Activated B cell treated with CpG ODN at 0.5 μM for 24 hours (primary cell): ENCODE results near the gene AGTR1. TPM values are rescaled to one million over a fixed set of nuclear protein-coding genes. Genes with fewer than 3 reads are reported as not detected.

Source experiments
- ATAC-seq: fragments of 200-7000 bp; cut with Tn5 transposase; one replicate; pipeline ENCODE4 v1.10.0; 2021; ENCODE audit warnings: low read depth, mild to moderate bottlenecking, moderate library complexity
- CTCF ChIA-PET: fragments of 350-600 bp; sonication (Branson Sonifier 250); formaldehyde crosslinking; loops from one replicate; lab custom pipeline; 2021; ENCODE audit warnings: antibody characterized with exemption; lab: Charles Lee
- POLR2A ChIA-PET: fragments of 350-600 bp; sonication (Branson Sonifier 250); formaldehyde crosslinking; loops from one replicate; lab custom pipeline; 2021; ENCODE audit warnings: antibody characterized with exemption; lab: Charles Lee
- DNase-seq: peaks from one replicate; pipeline ENCODE4 v3.0.0; 2022
- H3K27ac Mint-ChIP-seq: one replicate; pipeline ENCODE4 v1.8.0; 2020; ENCODE audit warnings: mixed read lengths
- H3K27me3 Mint-ChIP-seq: one replicate; pipeline ENCODE4 v1.8.0; 2021; ENCODE audit warnings: mixed read lengths
- H3K36me3 Mint-ChIP-seq: one replicate; pipeline ENCODE4 v1.8.0; 2021; ENCODE audit warnings: low read depth, mixed read lengths
- H3K4me1 Mint-ChIP-seq: one replicate; pipeline ENCODE4 v1.8.0; 2021; ENCODE audit warnings: mixed read lengths
- H3K4me3 Mint-ChIP-seq: one replicate; pipeline ENCODE4 v1.8.0; 2020; ENCODE audit warnings: mild to moderate bottlenecking, mixed read lengths
- H3K9me3 Mint-ChIP-seq: one replicate; pipeline ENCODE4 v1.8.0; 2020; ENCODE audit warnings: mixed read lengths
- intact Hi-C: fragments of 100-400 bp; cut with micrococcal nuclease; formaldehyde crosslinking; loops from one replicate; pipeline ENCODE4 v1.15.1; 2024
- total RNA-seq: library from RNA; stranded (reverse); gene quantifications from 2 replicates; pipeline ENCODE4 v1.2.3, GENCODE V29; 2022
- TF ChIP-seq, protein P1 (sequence below): fragments of 200-600 bp; IDR thresholded peaks from one replicate; pipeline ENCODE4 v1.8.0; 2022; ENCODE audit warnings: antibody characterized with exemption, mild to moderate bottlenecking

Gene AGTR1
- total RNA-seq, 1 donor from 2014 or later = not detected

- TF ChIP-seq, protein P1, sequence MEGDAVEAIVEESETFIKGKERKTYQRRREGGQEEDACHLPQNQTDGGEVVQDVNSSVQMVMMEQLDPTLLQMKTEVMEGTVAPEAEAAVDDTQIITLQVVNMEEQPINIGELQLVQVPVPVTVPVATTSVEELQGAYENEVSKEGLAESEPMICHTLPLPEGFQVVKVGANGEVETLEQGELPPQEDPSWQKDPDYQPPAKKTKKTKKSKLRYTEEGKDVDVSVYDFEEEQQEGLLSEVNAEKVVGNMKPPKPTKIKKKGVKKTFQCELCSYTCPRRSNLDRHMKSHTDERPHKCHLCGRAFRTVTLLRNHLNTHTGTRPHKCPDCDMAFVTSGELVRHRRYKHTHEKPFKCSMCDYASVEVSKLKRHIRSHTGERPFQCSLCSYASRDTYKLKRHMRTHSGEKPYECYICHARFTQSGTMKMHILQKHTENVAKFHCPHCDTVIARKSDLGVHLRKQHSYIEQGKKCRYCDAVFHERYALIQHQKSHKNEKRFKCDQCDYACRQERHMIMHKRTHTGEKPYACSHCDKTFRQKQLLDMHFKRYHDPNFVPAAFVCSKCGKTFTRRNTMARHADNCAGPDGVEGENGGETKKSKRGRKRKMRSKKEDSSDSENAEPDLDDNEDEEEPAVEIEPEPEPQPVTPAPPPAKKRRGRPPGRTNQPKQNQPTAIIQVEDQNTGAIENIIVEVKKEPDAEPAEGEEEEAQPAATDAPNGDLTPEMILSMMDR = no peak
- Mint-ChIP-seq H3K4me3 (no peak overlapping the region), H3K9me3 (no peaks in the 10 kb centered on the region), H3K4me1 (no peaks in the 10 kb centered on the region), H3K27ac (no peak overlapping the region), H3K27me3 (no peaks in the 10 kb centered on the region), H3K36me3 (no peaks in the 10 kb centered on the region)
- POLR2A ChIA-PET = no interaction called here
- ATAC-seq (no peak), DNase-seq (no peak)
- intact Hi-C loops = no loop called here
- CTCF ChIA-PET = no interaction called here
Measured at GRCh38 chr3:148718982-148719862, 21.5 kb downstream of the AGTR1 start.

DNA sequence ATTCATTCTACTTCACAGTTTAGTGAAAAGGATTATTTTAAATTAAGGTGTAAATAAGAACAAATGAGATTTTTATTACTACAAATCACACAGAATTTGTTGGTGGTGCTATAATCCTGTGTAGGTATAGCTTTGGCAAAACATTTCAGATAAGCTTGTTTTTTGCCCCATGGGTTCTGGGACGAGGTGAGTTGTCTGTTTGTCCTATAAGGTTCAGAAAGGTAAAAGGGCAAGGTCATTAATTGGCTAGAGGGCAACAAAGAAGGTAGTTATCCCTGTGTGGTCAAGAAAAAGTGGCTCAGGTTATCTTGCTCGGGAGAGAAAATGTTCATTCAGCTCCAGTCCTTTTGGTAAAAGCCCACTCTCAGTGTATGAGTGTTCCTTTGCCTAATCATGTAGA, 23.2 kb downstream of the AGTR1 start:
- intact Hi-C loops = no loop called here
- ATAC-seq (no peak), DNase-seq (no peak)
- ChIA-PET CTCF (no interaction called here), POLR2A (no interaction called here)
- H3K4me3 Mint-ChIP-seq = no peak overlapping the region
- no peaks in the 10 kb centered on the region for H3K27me3 Mint-ChIP-seq
- H3K4me1 Mint-ChIP-seq = no peaks in the 10 kb centered on the region
- no peaks in the 10 kb centered on the region for H3K9me3 Mint-ChIP-seq
- H3K36me3 Mint-ChIP-seq = no peaks in the 10 kb centered on the region
- H3K27ac Mint-ChIP-seq = no peak overlapping the region
- TF ChIP-seq, protein P1 = no peak

DNA sequence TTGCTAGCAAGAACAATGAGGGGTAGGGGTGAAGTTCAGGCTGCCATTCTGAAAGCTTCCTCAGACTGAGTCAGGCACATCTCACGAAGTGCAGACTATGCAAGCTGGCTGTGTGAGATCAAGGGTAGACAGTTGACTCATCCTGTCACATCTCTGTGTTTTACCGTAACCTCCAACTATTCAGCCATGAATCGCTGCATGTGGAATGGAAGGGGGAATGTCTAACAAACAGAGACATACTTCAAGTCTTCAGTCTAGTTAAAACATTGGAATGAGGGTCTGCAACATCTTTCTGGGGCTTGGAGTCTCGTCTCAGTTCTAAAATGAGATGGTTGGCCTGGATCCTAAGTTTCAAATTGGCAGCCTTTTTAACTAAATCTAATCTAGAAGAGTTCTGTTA, 25.9 kb downstream of the AGTR1 start:
- POLR2A ChIA-PET = no interaction called here
- no peak for ATAC-seq
- TF ChIP-seq, protein P1 = no peak
- Mint-ChIP-seq H3K4me3 (no peak overlapping the region), H3K27me3 (no peaks in the 10 kb centered on the region), H3K27ac (no peak overlapping the region), H3K4me1 (no peaks in the 10 kb centered on the region), H3K36me3 (no peaks in the 10 kb centered on the region), H3K9me3 (no peaks in the 10 kb centered on the region)
- no peak for DNase-seq
- intact Hi-C loops = no loop called here
- CTCF ChIA-PET = no interaction called here

DNA sequence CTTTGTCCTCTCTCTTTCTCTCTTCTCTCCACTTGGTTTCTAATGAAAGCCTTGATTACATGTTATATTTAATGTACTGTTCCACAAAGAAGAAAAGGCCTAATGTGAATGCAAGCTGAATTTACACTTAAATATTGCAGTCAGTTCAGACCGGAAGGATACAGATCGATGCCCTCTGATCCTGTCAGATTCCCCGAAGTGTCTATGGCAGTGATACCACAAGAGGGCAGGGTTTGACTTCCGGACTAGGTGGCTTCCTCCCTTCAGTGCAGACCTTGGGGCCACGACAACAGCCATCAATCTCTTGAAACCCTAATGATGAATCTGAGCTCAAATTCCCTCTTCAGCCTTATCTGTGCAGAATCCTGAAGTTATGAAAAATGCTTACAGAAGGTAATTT, 29.5 kb downstream of the AGTR1 start:
- Mint-ChIP-seq H3K4me1 (no peaks in the 10 kb centered on the region), H3K9me3 (no peaks in the 10 kb centered on the region), H3K4me3 (no peak overlapping the region), H3K36me3 (no peaks in the 10 kb centered on the region), H3K27me3 (no peaks in the 10 kb centered on the region), H3K27ac (no peak overlapping the region)
- TF ChIP-seq, protein P1 = no peak
- ATAC-seq (no peak), DNase-seq (no peak)
- intact Hi-C loops = no loop called here
- ChIA-PET POLR2A (no interaction called here), CTCF (no interaction called here)

- CTCF ChIA-PET = no interaction called here
- H3K27ac Mint-ChIP-seq = no peak overlapping the region
- POLR2A ChIA-PET = no interaction called here
- TF ChIP-seq, protein P1 = no peak
- no peak overlapping the region for H3K4me3 Mint-ChIP-seq
- ATAC-seq (no peak), DNase-seq (no peak)
- no peaks in the 10 kb centered on the region for H3K9me3 Mint-ChIP-seq
- H3K36me3 Mint-ChIP-seq = no peaks in the 10 kb centered on the region
- no peaks in the 10 kb centered on the region for H3K4me1 Mint-ChIP-seq
- intact Hi-C loops = no loop called here
- H3K27me3 Mint-ChIP-seq = no peaks in the 10 kb centered on the region
Measured at GRCh38 chr3:148728753-148729152, 31.1 kb downstream of the AGTR1 start.
